Heart left ventricle (tissue), 16 donors: ENCODE measurements around the gene RNF111. TPM values are rescaled to one million over a fixed set of nuclear protein-coding genes. Genes with fewer than 3 reads are reported as not detected.

Experiments
- ATAC-seq, 4 donors: fragments of 200-7000 bp; cut with Tn5 transposase; one replicate each; pipeline ENCODE4 v1.9.1; 2020 to 2022; ENCODE audit warnings: moderate library complexity in 4 of 4, mild to moderate bottlenecking in 3 of 4, moderate number of reproducible peaks in 1 of 4
- DNase-seq, 5 donors: peaks; one replicate each; pipeline ENCODE4 v3.0.0-alpha.2; 2020
- H3K27ac ChIP-seq, 12 donors: fragments of 200-600 bp; sonication (generic) in 4 of 12; one replicate each; pipeline versions ENCODE4 v1.5.0 to v1.8.0; 2016 to 2022; ENCODE audit warnings: mild to moderate bottlenecking in 2 of 12
- H3K27me3 ChIP-seq, 9 donors: fragments of 200-600 bp; sonication (generic) in 2 of 9; one replicate each; pipeline versions ENCODE4 v1.5.1 to v1.8.0; 2016 to 2022; ENCODE audit warnings: mild to moderate bottlenecking in 3 of 9
- H3K36me3 ChIP-seq, 9 donors: fragments of 200-600 bp; sonication (generic) in 2 of 9; one replicate each; pipeline versions ENCODE4 v1.5.0 to v1.8.0; 2018 to 2022; ENCODE audit warnings: mild to moderate bottlenecking in 2 of 9
- H3K4me1 ChIP-seq, 12 donors: fragments of 200-600 bp; sonication (generic) in 4 of 12; one replicate each; pipeline versions ENCODE4 v1.5.0 to v1.8.0; 2016 to 2022; ENCODE audit warnings: mild to moderate bottlenecking in 3 of 12
- H3K4me3 ChIP-seq, 12 donors: fragments of 200-600 bp; sonication (generic) in 4 of 12; one replicate each; pipeline versions ENCODE4 v1.5.0 to v1.8.0; 2017 to 2022; ENCODE audit warnings: mild to moderate bottlenecking in 9 of 12, moderate library complexity in 4 of 12
- H3K9me3 ChIP-seq, 12 donors: fragments of 200-600 bp; sonication (generic) in 4 of 12; one replicate each; pipeline versions ENCODE4 v1.5.0 to v1.8.0; 2016 to 2022; ENCODE audit warnings: mild to moderate bottlenecking in 1 of 12
- POLR2A ChIP-seq, 2 donors: fragments of 450-650 bp; IDR thresholded peaks; one replicate each; pipeline ENCODE4 v1.6.1; 2017; ENCODE audit warnings: antibody characterized with exemption in 2 of 2, mild to moderate bottlenecking in 2 of 2, moderate library complexity in 2 of 2
- WGBS, 4 donors: extraction: QIAGEN DNeasy Blood & Tissue Kit in 2 of 4; methylation state at CpG; one replicate each; pipeline versions ENCODE4 v1.1.5 to v1.1.7; 2013 to 2018; 5-methylcytosine and 5-hydroxymethylcytosine counted together
- intact Hi-C, 10 donors: fragments of 100-400 bp; cut with DNase I; formaldehyde crosslinking; loops; one replicate each; pipeline versions ENCODE4 v1.11.1 to v1.14.2; 2022
- polyA plus RNA-seq, 2 donors: library from polyadenylated mRNA; stranded (reverse); fragments of 200-250 nt; gene quantifications; one replicate each; pipeline ENCODE4 v1.2.3, GENCODE V29; 2013
- total RNA-seq, 9 donors: library from RNA; depleted of rRNA in 2 of 9; stranded (reverse); fragments of >200 nt in 2 of 9; fragmentation: NEBNext Ultra II Directional in 3 of 9; extraction: Animal tissue kit (Norgen Biotek cat#: 25700) in 3 of 9; gene quantifications; one replicate each; pipeline versions ENCODE4 v1.1.0 to v1.2.4, GENCODE V29; 2016 to 2023
- TF ChIP-seq, protein P1 (sequence below), 12 donors: fragments of 200-600 bp; sonication (generic) in 4 of 12; IDR thresholded peaks; one replicate each; pipeline versions ENCODE4 v1.5.0 to v1.8.0; 2018 to 2022; ENCODE audit warnings: antibody characterized with exemption in 12 of 12, mild to moderate bottlenecking in 5 of 12
- donor health status: ischemic (EF 13 %, LVEDD 7.1; RV severe dilation, severe dysfunction).
- donor health status: healthy with polysubstance abuse.
- donor health status: DM: no; HTN: yes; CAD: no.
- donor health status: DM: no; HTN: no; CAD: no.
- donor health status: ischemic (EF 25% LVEDD 6.9; RV normal size, moderate dysfunction).
- donor health status: ischemic (EF 25% LVEDD 5.7; RV mildly dilated, moderate dysfunction).
- donor health status: healthy.
- donor health status: DM: yes; HTN: yes; CAD: no.
- donor health status: ischemic (EF 35%, LVEDD 5.7; RV mildly dilated, moderate dysfunction).
- donor health status: nonischemic (EF 11% LVEDD 7.7; RV severe dilation, severe dysfunction).
- donor health status: DM: yes; HTN: yes; CAD: no.
- donor health status: PGD.
- donor health status: ischemic (EF 29% LVEDD 5.4; RV normal size, mild dysfunction).
- donor health status: nonischemic (EF 23%, LVEDD 6.1; RV moderate dilation, normal function).

Gene RNF111
- total and polyA plus RNA-seq, 11 donors: 5.9 to 29.1 (median 18.8) TPM

DNA sequence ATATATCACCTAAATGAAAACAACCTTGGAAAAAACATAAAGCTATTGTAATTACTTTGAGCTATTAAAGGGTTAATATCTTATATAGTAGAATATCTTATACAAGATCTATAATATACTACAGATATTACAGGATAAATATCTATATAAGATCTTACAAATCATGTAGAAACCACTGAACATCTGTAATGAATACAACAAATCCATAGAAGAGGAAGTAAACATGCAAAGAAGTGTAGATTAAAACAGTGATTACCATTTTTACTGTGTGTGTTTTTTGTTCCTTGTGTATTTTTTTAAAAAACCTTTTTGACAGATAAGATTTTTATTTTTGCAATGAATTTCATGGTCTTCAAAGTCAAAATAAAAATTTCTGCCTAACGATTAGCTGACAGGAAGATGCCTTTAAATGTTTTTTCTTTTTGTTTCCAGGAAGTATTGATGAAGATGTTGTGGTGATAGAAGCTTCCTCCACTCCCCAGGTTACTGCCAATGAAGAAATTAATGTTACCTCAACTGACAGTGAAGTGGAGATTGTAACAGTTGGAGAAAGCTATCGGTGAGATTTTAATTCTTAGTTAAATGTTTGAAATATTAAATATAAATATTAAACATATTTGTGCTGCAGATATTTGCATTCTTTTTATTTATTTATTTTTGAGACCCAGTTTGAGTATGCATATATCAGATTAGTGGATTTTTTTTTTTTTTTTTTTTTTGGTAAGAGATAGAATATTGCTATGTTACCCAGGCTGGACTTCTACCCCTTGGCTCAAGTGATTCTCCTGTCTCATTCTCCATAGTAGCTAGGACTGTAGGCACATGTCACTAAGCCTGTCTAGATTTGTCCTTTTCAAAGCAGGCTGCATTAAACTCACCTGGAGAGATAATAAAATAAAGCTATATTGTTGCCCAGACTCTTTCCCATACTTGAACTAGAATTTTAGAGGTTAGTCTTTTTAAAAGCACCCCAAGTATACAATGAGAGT lies 64.7 kb downstream of the RNF111 start:
- no peaks in the 10 kb centered on the region for H3K9me3 ChIP-seq
- TF ChIP-seq, protein P1, sequence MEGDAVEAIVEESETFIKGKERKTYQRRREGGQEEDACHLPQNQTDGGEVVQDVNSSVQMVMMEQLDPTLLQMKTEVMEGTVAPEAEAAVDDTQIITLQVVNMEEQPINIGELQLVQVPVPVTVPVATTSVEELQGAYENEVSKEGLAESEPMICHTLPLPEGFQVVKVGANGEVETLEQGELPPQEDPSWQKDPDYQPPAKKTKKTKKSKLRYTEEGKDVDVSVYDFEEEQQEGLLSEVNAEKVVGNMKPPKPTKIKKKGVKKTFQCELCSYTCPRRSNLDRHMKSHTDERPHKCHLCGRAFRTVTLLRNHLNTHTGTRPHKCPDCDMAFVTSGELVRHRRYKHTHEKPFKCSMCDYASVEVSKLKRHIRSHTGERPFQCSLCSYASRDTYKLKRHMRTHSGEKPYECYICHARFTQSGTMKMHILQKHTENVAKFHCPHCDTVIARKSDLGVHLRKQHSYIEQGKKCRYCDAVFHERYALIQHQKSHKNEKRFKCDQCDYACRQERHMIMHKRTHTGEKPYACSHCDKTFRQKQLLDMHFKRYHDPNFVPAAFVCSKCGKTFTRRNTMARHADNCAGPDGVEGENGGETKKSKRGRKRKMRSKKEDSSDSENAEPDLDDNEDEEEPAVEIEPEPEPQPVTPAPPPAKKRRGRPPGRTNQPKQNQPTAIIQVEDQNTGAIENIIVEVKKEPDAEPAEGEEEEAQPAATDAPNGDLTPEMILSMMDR (IDR thresholded peaks at IDR 0.05): no peak
- H3K36me3 ChIP-seq: peaks cover 0 to 57% (median 49%) of the 10 kb centered on the region in 9 donors
- ATAC-seq (no peak), DNase-seq (no peak)
- intact Hi-C loops: no loop called here
- H3K27ac ChIP-seq: no peak overlapping the region
- H3K4me3 ChIP-seq: no peak overlapping the region
- H3K4me1 ChIP-seq: peaks cover 0 to 10% (median 0%) of the 10 kb centered on the region in 12 donors
- WGBS, 4 donors: 69 to 78% (median 74%) methylated on average over 2 of the region's 2 CpGs
- H3K27me3 ChIP-seq: no peaks in the 10 kb centered on the region

DNA sequence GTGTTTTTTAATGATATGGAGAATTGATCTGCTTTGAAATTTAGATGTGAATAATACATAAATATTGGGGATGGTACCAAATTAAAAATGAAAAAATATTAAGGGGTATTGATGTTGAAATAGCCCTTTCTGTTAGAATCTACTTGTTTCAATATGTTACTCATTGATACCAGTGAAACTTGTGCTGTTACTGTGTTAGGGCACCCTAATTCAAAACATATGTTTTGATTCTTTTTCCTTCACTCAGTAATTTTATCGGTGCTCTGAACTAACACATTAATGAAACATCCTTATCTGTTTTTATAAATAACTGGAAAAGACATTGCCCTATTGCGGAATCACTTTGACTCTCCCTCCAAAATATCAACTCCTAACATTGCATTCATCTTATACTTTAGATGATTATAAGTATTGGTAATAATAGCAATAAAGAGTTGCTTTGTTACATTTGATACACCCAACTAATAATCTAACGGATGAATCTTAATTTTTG lies 65.5 kb downstream of the RNF111 start:
- H3K27me3 ChIP-seq: no peaks in the 10 kb centered on the region
- ATAC-seq: no peak
- 73 to 94% (median 84%) methylated on average over 3 of the region's 3 CpGs for WGBS, 4 donors
- no peak overlapping the region for H3K27ac ChIP-seq
- peaks cover 0 to 65% (median 54%) of the 10 kb centered on the region in 9 donors for H3K36me3 ChIP-seq
- H3K4me3 ChIP-seq: no peak overlapping the region
- intact Hi-C loops: no loop called here
- no peak for DNase-seq
- H3K4me1 ChIP-seq: peaks cover 0 to 10% (median 0%) of the 10 kb centered on the region in 12 donors
- H3K9me3 ChIP-seq: no peaks in the 10 kb centered on the region
- TF ChIP-seq, protein P1 (IDR thresholded peaks at IDR 0.05): no peak
- TF ChIP-seq POLR2A (IDR thresholded peaks at IDR 0.05): no peak

DNA sequence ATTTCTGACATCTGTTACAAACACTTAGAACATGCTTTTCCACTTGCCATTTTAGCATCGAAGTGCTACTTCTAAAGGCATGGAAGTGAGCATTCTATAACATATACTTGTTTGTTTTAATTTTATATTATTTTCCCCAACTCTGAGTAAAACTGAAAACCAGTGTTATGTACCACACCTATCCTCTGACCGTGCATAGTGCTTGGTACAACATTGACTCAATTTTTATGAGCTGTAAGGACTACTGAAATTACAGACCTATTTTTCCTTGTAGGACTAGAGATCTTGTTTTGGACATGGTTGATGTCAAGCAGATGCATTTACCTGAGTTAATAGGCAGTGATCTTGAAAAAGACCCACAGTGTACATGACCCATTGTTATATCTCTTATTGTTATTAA lies 66.0 kb downstream of the RNF111 start:
- no peak overlapping the region for H3K4me3 ChIP-seq
- no peak for TF ChIP-seq POLR2A (IDR thresholded peaks at IDR 0.05)
- TF ChIP-seq, protein P1 (IDR thresholded peaks at IDR 0.05): no peak
- no peak for ATAC-seq
- DNase-seq: no peak
- H3K36me3 ChIP-seq: peaks cover 0 to 66% (median 59%) of the 10 kb centered on the region in 9 donors
- peaks cover 0 to 10% (median 0%) of the 10 kb centered on the region in 12 donors for H3K4me1 ChIP-seq
- no peaks in the 10 kb centered on the region for H3K9me3 ChIP-seq
- no peak overlapping the region for H3K27ac ChIP-seq
- 97 to 99% (median 98%) methylated on average over 2 of the region's 2 CpGs for WGBS, 4 donors
- intact Hi-C loops: no loop called here
- no peaks in the 10 kb centered on the region for H3K27me3 ChIP-seq

DNA sequence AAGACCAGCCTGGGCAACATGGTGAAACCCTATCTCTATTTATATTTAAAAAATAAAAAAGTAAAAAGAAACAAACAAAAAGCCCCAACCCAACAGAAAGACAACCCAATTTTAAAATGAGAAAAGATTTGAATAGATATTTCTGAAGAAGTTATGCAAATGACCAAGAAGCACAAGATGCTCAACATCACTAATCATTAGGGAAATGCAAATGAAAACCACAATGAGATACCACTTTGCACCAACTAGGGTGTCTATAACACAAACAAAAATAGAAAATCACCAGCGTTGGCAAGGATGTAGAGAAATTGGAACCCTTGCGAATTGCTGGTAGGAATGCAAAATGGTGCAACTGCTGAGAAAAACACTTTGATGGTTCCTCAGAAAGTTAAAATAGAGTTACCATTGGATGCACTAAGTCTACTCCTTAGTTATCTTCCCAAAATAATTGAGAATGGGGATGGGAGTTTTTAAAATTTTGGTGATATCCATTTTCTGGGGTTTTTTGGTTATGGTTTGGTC lies 71.7 kb downstream of the RNF111 start:
- H3K27me3 ChIP-seq: no peaks in the 10 kb centered on the region
- H3K27ac ChIP-seq: no peak overlapping the region
- peaks cover 0 to 13% (median 7%) of the 10 kb centered on the region in 12 donors for H3K4me1 ChIP-seq
- TF ChIP-seq, protein P1 (IDR thresholded peaks at IDR 0.05): no peak
- no peak for TF ChIP-seq POLR2A (IDR thresholded peaks at IDR 0.05)
- H3K9me3 ChIP-seq: no peaks in the 10 kb centered on the region
- intact Hi-C loops: no loop called here
- H3K4me3 ChIP-seq: no peak overlapping the region
- ATAC-seq: no peak
- H3K36me3 ChIP-seq: peaks cover 0 to 100% (median 97%) of the 10 kb centered on the region in 9 donors
- DNase-seq: no peak
- 94 to 98% (median 97%) methylated on average over 2 of the region's 2 CpGs for WGBS, 4 donors
